HG02885 (cell line): ENCODE data around the gene MAP3K1.
"Not testable (repeated sequence)": the region's sequence is repeated elsewhere in the genome, so short reads cannot be mapped to it uniquely, and the experiment has no call there.

Experiments used
- ATAC-seq: cut with Tn5 transposase; IDR thresholded peaks from one replicate; pipeline ENCODE4 v1.9.1; 2021; ENCODE audit warnings: mild to moderate bottlenecking; ENCODE audit not compliant: unreplicated experiment, poor library complexity

Gene MAP3K1

GRCh38 chr5:56815658-56816545, 553 bp downstream of the MAP3K1 start:
- peak; percentile 32 for ATAC-seq

- peak; percentile 50 for ATAC-seq
Observed at GRCh38 chr5:56816546-56817081, 1.3 kb downstream of the MAP3K1 start.

GRCh38 chr5:56817263-56818014, 2.1 kb downstream of the MAP3K1 start:
- ATAC-seq = no peak

- no peak for ATAC-seq
Observed at GRCh38 chr5:56818450-56819037, 3.2 kb downstream of the MAP3K1 start.

- no peak for ATAC-seq
Observed at GRCh38 chr5:56819060-56819881, 3.9 kb downstream of the MAP3K1 start.

GRCh38 chr5:56821868-56822267, 6.5 kb downstream of the MAP3K1 start:
- ATAC-seq = not testable (repeated sequence)

- no peak for ATAC-seq
Observed at GRCh38 chr5:56822981-56823380, 7.6 kb downstream of the MAP3K1 start.

GRCh38 chr5:56824019-56824418, 8.7 kb downstream of the MAP3K1 start:
- ATAC-seq = no peak

GRCh38 chr5:56825222-56825824, 10.0 kb downstream of the MAP3K1 start:
- no peak for ATAC-seq

GRCh38 chr5:56827049-56827448, 11.7 kb downstream of the MAP3K1 start:
- peak; percentile 51 for ATAC-seq

- ATAC-seq = no peak
Observed at GRCh38 chr5:56827924-56828323, 12.6 kb downstream of the MAP3K1 start.

- peak; percentile 57 for ATAC-seq
Observed at GRCh38 chr5:56829137-56829908, 14.0 kb downstream of the MAP3K1 start.

- ATAC-seq = no peak
Observed at GRCh38 chr5:56831773-56832172, 16.4 kb downstream of the MAP3K1 start.

GRCh38 chr5:56833325-56833724, 18.0 kb downstream of the MAP3K1 start:
- no peak for ATAC-seq

GRCh38 chr5:56837381-56837780, 22.0 kb downstream of the MAP3K1 start:
- no peak for ATAC-seq

- no peak for ATAC-seq
Observed at GRCh38 chr5:56837956-56838355, 22.6 kb downstream of the MAP3K1 start.

- ATAC-seq = peak; percentile 58
Observed at GRCh38 chr5:56838409-56839039, 23.2 kb downstream of the MAP3K1 start.

- no peak for ATAC-seq
Observed at GRCh38 chr5:56839062-56839461, 23.7 kb downstream of the MAP3K1 start.
